GM12878 (cell line): ENCODE results near the gene SNAP47.

ENCODE experiments used
- CEBPZ ChIP-seq: fragments of 150-350 bp; IDR thresholded peaks from 2 replicates; pipeline ENCODE4 v1.6.1; 2016; ENCODE audit warnings: low read depth, low read length
- EZH2 ChIP-seq: IDR thresholded peaks from 2 replicates; pipeline ENCODE4 v1.6.1; 2012; ENCODE audit warnings: low read depth, mild to moderate bottlenecking, control low read depth, inconsistent platforms, low read length, borderline replicate concordance; ENCODE audit not compliant: control insufficient read depth
- JUND ChIP-seq: IDR thresholded peaks from 2 replicates; pipeline ENCODE4 v1.6.1; 2012; ENCODE audit warnings: low read depth, mild to moderate bottlenecking, low read length, improper control_type of control experiment, moderate library complexity
- MLLT1 ChIP-seq: fragments of 450-650 bp; IDR thresholded peaks from 2 replicates; pipeline ENCODE4 v1.6.1; 2016; ENCODE audit warnings: mild to moderate bottlenecking
- POLR2A ChIP-seq: IDR thresholded peaks from 2 replicates; pipeline ENCODE4 v1.6.1; 2011; ENCODE audit warnings: low read depth, mild to moderate bottlenecking, low read length
- TAF1 ChIP-seq: IDR thresholded peaks from 2 replicates; pipeline ENCODE4 v1.6.1; 2011; ENCODE audit warnings: mild to moderate bottlenecking, low read depth, low read length, borderline replicate concordance
- TCF12 ChIP-seq: IDR thresholded peaks from 2 replicates; pipeline ENCODE4 v1.6.1; 2011; ENCODE audit warnings: low read depth, mild to moderate bottlenecking, low read length
- USF1 ChIP-seq: IDR thresholded peaks from 2 replicates; pipeline ENCODE4 v1.6.1; 2011; ENCODE audit warnings: borderline replicate concordance, low read depth, mild to moderate bottlenecking, moderate library complexity, mixed read lengths, low read length; ENCODE audit not compliant: insufficient read depth; ENCODE audit errors: extremely low read length
- USF2 ChIP-seq: IDR thresholded peaks from 2 replicates; pipeline ENCODE4 v1.6.1; 2011; ENCODE audit warnings: low read depth, low read length, improper control_type of control experiment, borderline replicate concordance
- ZBTB40 ChIP-seq: fragments of 450-650 bp; IDR thresholded peaks from 2 replicates; pipeline ENCODE4 v1.6.1; 2016; ENCODE audit warnings: mild to moderate bottlenecking, moderate library complexity, borderline replicate concordance
- ZNF274 ChIP-seq: IDR thresholded peaks from one replicate; pipeline ENCODE4 v1.8.0; 2011; ENCODE audit not compliant: insufficient read length, insufficient read depth
- TF ChIP-seq, protein P1 (sequence below), 3 experiments: IDR thresholded peaks in 2 of 3; conservative IDR thresholded peaks in 1 of 3; 2 replicates each; pipeline ENCODE4 v1.5.1; 2011; ENCODE audit warnings: low read depth in 3 of 3, low read length in 3 of 3, mild to moderate bottlenecking in 3 of 3, control low read depth in 2 of 3, moderate library complexity in 2 of 3, inconsistent platforms in 1 of 3, mixed read lengths in 1 of 3; ENCODE audit not compliant: control insufficient read depth in 2 of 3, insufficient read depth in 1 of 3; ENCODE audit errors: extremely low read depth in 1 of 3
- TF ChIP-seq, protein P2 (sequence below): IDR thresholded peaks from 2 replicates; pipeline ENCODE4 v1.6.1; 2012; ENCODE audit warnings: low read depth, low read length, improper control_type of control experiment
- TF ChIP-seq, protein P3 (sequence below): fragments of 450-650 bp; IDR thresholded peaks from 2 replicates; pipeline ENCODE4 v1.6.1; 2017; ENCODE audit warnings: antibody characterized with exemption, mild to moderate bottlenecking, moderate library complexity

- TF ChIP-seq, protein P1, sequence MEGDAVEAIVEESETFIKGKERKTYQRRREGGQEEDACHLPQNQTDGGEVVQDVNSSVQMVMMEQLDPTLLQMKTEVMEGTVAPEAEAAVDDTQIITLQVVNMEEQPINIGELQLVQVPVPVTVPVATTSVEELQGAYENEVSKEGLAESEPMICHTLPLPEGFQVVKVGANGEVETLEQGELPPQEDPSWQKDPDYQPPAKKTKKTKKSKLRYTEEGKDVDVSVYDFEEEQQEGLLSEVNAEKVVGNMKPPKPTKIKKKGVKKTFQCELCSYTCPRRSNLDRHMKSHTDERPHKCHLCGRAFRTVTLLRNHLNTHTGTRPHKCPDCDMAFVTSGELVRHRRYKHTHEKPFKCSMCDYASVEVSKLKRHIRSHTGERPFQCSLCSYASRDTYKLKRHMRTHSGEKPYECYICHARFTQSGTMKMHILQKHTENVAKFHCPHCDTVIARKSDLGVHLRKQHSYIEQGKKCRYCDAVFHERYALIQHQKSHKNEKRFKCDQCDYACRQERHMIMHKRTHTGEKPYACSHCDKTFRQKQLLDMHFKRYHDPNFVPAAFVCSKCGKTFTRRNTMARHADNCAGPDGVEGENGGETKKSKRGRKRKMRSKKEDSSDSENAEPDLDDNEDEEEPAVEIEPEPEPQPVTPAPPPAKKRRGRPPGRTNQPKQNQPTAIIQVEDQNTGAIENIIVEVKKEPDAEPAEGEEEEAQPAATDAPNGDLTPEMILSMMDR (IDR thresholded peaks at IDR 0.05 in 2 of 3, conservative IDR thresholded peaks at IDR 0.05 in 1 of 3; ENCODE audit: control insufficient read depth in 2 of 3, extremely low read depth in 1 of 3, insufficient read depth in 1 of 3, low read depth in 3 of 3, low read length in 3 of 3) = no peak
- TF ChIP-seq EZH2 (no peak), USF1 (no peak), USF2 (no peak), MLLT1 (no peak), JUND (no peak), TAF1 (no peak), CEBPZ (no peak), ZNF274 (no peak), TCF12 (no peak), POLR2A (no peak; the same call in 1 of the 2 replicates), ZBTB40 (no peak)
- TF ChIP-seq, protein P2, sequence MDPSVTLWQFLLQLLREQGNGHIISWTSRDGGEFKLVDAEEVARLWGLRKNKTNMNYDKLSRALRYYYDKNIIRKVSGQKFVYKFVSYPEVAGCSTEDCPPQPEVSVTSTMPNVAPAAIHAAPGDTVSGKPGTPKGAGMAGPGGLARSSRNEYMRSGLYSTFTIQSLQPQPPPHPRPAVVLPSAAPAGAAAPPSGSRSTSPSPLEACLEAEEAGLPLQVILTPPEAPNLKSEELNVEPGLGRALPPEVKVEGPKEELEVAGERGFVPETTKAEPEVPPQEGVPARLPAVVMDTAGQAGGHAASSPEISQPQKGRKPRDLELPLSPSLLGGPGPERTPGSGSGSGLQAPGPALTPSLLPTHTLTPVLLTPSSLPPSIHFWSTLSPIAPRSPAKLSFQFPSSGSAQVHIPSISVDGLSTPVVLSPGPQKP = no peak
- TF ChIP-seq, protein P3, sequence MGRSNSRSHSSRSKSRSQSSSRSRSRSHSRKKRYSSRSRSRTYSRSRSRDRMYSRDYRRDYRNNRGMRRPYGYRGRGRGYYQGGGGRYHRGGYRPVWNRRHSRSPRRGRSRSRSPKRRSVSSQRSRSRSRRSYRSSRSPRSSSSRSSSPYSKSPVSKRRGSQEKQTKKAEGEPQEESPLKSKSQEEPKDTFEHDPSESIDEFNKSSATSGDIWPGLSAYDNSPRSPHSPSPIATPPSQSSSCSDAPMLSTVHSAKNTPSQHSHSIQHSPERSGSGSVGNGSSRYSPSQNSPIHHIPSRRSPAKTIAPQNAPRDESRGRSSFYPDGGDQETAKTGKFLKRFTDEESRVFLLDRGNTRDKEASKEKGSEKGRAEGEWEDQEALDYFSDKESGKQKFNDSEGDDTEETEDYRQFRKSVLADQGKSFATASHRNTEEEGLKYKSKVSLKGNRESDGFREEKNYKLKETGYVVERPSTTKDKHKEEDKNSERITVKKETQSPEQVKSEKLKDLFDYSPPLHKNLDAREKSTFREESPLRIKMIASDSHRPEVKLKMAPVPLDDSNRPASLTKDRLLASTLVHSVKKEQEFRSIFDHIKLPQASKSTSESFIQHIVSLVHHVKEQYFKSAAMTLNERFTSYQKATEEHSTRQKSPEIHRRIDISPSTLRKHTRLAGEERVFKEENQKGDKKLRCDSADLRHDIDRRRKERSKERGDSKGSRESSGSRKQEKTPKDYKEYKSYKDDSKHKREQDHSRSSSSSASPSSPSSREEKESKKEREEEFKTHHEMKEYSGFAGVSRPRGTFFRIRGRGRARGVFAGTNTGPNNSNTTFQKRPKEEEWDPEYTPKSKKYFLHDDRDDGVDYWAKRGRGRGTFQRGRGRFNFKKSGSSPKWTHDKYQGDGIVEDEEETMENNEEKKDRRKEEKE = no peak
Observed at GRCh38 chr1:227732586-227733308, 2.5 kb upstream of the SNAP47 start.
